Measurements from ENCODE around the gene CCT7. TPM values are rescaled to one million over a fixed set of nuclear protein-coding genes. Genes with fewer than 3 reads are reported as not detected.

Gene CCT7
- total RNA-seq, 2 donors from 2014 or later: 347 to 391 TPM

DNA sequence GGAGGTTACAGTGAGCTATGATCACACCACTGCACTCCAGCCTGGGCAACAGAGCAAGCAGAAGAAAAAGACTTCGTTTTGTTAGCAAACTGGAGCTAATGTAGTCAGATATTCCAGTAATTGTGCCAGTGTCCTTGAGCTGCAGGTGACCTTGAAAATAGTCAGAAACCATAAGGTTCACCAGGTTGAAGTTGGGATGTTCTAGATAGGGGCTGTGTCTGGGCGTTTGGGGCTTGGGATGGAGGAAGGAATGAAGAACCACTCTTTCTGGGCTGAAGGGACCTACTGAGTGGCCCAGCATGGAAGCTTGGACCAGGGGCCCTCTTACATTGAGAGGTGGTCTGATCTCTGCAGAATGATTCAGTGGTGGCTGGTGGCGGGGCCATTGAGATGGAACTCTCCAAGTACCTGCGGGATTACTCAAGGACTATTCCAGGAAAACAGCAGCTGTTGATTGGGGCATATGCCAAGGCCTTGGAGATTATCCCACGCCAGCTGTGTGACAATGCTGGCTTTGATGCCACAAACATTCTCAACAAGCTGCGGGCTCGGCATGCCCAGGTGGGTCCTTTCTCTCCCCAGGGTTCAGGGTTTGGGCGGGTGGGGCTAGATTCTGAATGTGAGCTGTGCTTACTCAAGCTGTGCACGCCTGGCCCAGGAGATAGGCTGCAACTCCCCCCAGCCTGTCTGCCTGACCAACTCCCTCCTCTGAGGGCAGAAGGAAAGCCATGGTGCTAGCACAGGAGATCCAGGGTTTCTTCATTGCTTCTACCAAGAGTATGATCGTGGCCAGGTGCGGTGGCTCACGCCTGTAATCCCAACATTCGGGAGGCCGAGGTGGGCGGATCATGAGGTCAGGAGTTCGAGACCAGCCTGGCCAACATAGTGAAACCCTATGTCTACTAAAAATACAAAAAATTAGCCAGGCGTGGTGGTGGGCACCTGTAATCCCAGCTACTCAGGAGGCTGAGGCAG is 17.1 kb downstream of the CCT7 start:
- H3K9me3 ChIP-seq (ENCODE audit: control insufficient read depth, low read length): no peaks in the 10 kb centered on the region
- Mint-ChIP-seq H3K9me3 (no peaks in the 10 kb centered on the region), H3K4me3 (no peak overlapping the region), H3K27ac (no peak overlapping the region), H3K27me3 (ENCODE audit: insufficient read depth) (no peaks in the 10 kb centered on the region), H3K4me1 (no peaks in the 10 kb centered on the region), H3K36me3 (ENCODE audit: low read depth) (peaks cover 78% of the 10 kb centered on the region)
- no peaks in the 10 kb centered on the region for H3K27me3 ChIP-seq (ENCODE audit: control insufficient read depth, insufficient read depth, low read length, poor library complexity, severe bottlenecking)
- no peaks in the 10 kb centered on the region for H3K4me1 ChIP-seq (ENCODE audit: control insufficient read depth, insufficient read depth, low read length)
- TF ChIP-seq, protein P1, sequence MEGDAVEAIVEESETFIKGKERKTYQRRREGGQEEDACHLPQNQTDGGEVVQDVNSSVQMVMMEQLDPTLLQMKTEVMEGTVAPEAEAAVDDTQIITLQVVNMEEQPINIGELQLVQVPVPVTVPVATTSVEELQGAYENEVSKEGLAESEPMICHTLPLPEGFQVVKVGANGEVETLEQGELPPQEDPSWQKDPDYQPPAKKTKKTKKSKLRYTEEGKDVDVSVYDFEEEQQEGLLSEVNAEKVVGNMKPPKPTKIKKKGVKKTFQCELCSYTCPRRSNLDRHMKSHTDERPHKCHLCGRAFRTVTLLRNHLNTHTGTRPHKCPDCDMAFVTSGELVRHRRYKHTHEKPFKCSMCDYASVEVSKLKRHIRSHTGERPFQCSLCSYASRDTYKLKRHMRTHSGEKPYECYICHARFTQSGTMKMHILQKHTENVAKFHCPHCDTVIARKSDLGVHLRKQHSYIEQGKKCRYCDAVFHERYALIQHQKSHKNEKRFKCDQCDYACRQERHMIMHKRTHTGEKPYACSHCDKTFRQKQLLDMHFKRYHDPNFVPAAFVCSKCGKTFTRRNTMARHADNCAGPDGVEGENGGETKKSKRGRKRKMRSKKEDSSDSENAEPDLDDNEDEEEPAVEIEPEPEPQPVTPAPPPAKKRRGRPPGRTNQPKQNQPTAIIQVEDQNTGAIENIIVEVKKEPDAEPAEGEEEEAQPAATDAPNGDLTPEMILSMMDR (conservative IDR thresholded peaks at IDR 0.05): no peak
- DNase-seq: peak; percentile 28
- no peak overlapping the region for H3K4me3 ChIP-seq (ENCODE audit: low read length)
- H3K27ac ChIP-seq (ENCODE audit: low read depth, low read length): no peak overlapping the region
- WGBS, 2 experiments (ENCODE audit: insufficient coverage in 1 of 2, insufficient read length in 1 of 2): 94 to 96% methylated on average over 15 to 17 of the region's 17 CpGs
- H3K9ac ChIP-seq (ENCODE audit: extremely low read depth, low read length, poor library complexity, severe bottlenecking): no peak overlapping the region
- peaks cover 88% of the 10 kb centered on the region for H3K36me3 ChIP-seq (ENCODE audit: control insufficient read depth, insufficient read depth, low read length)

DNA sequence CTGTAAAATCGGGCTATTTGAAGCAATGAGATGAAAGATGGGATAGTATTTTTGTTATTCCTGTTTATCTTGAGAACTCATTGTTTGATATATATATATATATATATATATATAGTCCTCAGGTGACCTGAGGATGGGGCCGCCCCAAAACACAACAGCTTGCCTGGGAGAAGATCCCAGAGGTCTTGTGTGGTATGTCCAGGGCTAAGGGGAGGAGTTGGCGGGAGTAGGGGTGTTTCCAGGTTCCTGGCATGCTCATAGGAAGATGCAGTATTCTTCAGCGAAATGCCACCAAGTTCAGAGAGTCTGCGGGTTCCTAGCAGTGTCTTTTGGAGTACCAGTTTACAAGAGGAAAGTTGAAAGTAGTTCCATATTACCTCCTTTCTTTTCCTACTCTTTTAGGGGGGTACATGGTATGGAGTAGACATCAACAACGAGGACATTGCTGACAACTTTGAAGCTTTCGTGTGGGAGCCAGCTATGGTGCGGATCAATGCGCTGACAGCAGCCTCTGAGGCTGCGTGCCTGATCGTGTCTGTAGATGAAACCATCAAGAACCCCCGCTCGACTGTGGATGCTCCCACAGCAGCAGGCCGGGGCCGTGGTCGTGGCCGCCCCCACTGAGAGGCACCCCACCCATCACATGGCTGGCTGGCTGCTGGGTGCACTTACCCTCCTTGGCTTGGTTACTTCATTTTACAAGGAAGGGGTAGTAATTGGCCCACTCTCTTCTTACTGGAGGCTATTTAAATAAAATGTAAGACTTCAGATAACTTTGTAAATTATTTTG is 18.3 kb downstream of the CCT7 start:
- H3K36me3 Mint-ChIP-seq (ENCODE audit: low read depth): peaks cover 66% of the 10 kb centered on the region
- H3K27me3 ChIP-seq (ENCODE audit: control insufficient read depth, insufficient read depth, low read length, poor library complexity, severe bottlenecking): no peaks in the 10 kb centered on the region
- peaks cover 75% of the 10 kb centered on the region for H3K36me3 ChIP-seq (ENCODE audit: control insufficient read depth, insufficient read depth, low read length)
- no peaks in the 10 kb centered on the region for H3K27me3 Mint-ChIP-seq (ENCODE audit: insufficient read depth)
- H3K4me1 ChIP-seq (ENCODE audit: control insufficient read depth, insufficient read depth, low read length): no peaks in the 10 kb centered on the region
- 93% methylated on average over 12 to 17 of the region's 17 CpGs for WGBS, 2 experiments (ENCODE audit: insufficient coverage in 1 of 2, insufficient read length in 1 of 2)
- no peaks in the 10 kb centered on the region for H3K9me3 Mint-ChIP-seq
- no peak overlapping the region for H3K27ac Mint-ChIP-seq
- DNase-seq: peak; percentile 20
- H3K27ac ChIP-seq (ENCODE audit: low read depth, low read length): no peak overlapping the region
- no peaks in the 10 kb centered on the region for H3K4me1 Mint-ChIP-seq
- no peak overlapping the region for H3K4me3 Mint-ChIP-seq
- H3K9ac ChIP-seq (ENCODE audit: extremely low read depth, low read length, poor library complexity, severe bottlenecking): no peak overlapping the region
- H3K4me3 ChIP-seq (ENCODE audit: low read length): no peak overlapping the region
- TF ChIP-seq, protein P1 (conservative IDR thresholded peaks at IDR 0.05): no peak
- no peaks in the 10 kb centered on the region for H3K9me3 ChIP-seq (ENCODE audit: control insufficient read depth, low read length)

DNA sequence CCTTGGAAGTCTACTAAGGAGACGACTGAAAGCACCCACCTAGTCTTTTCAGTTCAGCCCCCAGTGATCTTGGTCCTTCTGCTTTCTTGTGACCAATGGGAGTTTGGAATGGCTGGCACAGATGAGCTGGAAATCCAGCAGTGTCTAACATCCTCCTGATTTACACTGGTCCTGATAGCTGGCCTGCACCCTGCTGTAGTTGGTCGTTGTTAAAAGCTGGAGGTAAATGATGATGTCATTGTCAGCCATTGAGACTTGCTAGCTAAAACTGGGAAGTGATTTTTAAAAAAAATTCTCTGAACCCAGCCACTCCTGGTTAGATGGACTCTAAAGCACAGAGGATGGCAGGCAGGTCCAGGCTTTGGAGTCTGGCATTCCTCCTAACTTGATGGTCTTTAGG is 19.3 kb downstream of the CCT7 start:
- H3K9me3 Mint-ChIP-seq: no peaks in the 10 kb centered on the region
- no peak overlapping the region for H3K4me3 Mint-ChIP-seq
- no peaks in the 10 kb centered on the region for H3K4me1 Mint-ChIP-seq
- H3K9me3 ChIP-seq (ENCODE audit: control insufficient read depth, low read length): no peaks in the 10 kb centered on the region
- H3K4me1 ChIP-seq (ENCODE audit: control insufficient read depth, insufficient read depth, low read length): no peaks in the 10 kb centered on the region
- H3K4me3 ChIP-seq (ENCODE audit: low read length): no peak overlapping the region
- H3K27ac ChIP-seq (ENCODE audit: low read depth, low read length): no peak overlapping the region
- TF ChIP-seq, protein P1 (conservative IDR thresholded peaks at IDR 0.05): no peak
- H3K27ac Mint-ChIP-seq: no peak overlapping the region
- peaks cover 57% of the 10 kb centered on the region for H3K36me3 Mint-ChIP-seq (ENCODE audit: low read depth)
- H3K9ac ChIP-seq (ENCODE audit: extremely low read depth, low read length, poor library complexity, severe bottlenecking): no peak overlapping the region
- DNase-seq: no peak
- H3K27me3 Mint-ChIP-seq (ENCODE audit: insufficient read depth): no peaks in the 10 kb centered on the region
- H3K36me3 ChIP-seq (ENCODE audit: control insufficient read depth, insufficient read depth, low read length): peaks cover 66% of the 10 kb centered on the region
- no peaks in the 10 kb centered on the region for H3K27me3 ChIP-seq (ENCODE audit: control insufficient read depth, insufficient read depth, low read length, poor library complexity, severe bottlenecking)
- 92% methylated on average over 2 of the region's 2 CpGs; no CpG with 5 or more reads in 1 of the 2 experiments for WGBS, 2 experiments (ENCODE audit: insufficient coverage in 1 of 2, insufficient read length in 1 of 2)

Data from endodermal cell (in vitro differentiated cells).